K562 (cell line): ENCODE measurements around the gene CERS1. TPM values are rescaled to one million over a fixed set of nuclear protein-coding genes. Genes with fewer than 3 reads are reported as not detected.

Experiments used
- CAMTA2 ChIP-seq: fragments of 250-450 bp; sonication (Bioruptor Pico); conservative IDR thresholded peaks from 2 replicates; pipeline ENCODE4 v1.5.1; 2022
- ELF2 ChIP-seq: fragments of 250-450 bp; sonication (Bioruptor Pico); IDR thresholded peaks from 2 replicates; pipeline ENCODE4 v1.5.0; 2021; ENCODE audit warnings: mild to moderate bottlenecking
- EP300 ChIP-seq: IDR thresholded peaks from 2 replicates; pipeline ENCODE4 v1.6.1; 2012; ENCODE audit warnings: low read length, improper control_type of control experiment
- ETV1 ChIP-seq: fragments of 450-650 bp; conservative IDR thresholded peaks from 2 replicates; pipeline ENCODE4 v1.6.1; 2016; ENCODE audit warnings: missing genetic modification characterization, control low read depth, low read depth, missing compliant biosample characterization
- EZH2 ChIP-seq: IDR thresholded peaks from 2 replicates; pipeline ENCODE4 v1.6.1; 2012; ENCODE audit warnings: low read depth, mild to moderate bottlenecking, inconsistent platforms, low read length, borderline replicate concordance
- FOXA3 ChIP-seq, 2 experiments: fragments of 450-650 bp in 1 of 2; sonication (generic) in 1 of 2; formaldehyde crosslinking; IDR thresholded peaks in 1 of 2; conservative IDR thresholded peaks in 1 of 2; 2 replicates each; pipeline versions ENCODE4 v1.4.0 to v1.8.0; 2020 to 2022; ENCODE audit warnings: mild to moderate bottlenecking in 2 of 2, missing genetic modification reagents in 1 of 2
- GATAD2A ChIP-seq: fragments of 450-650 bp; IDR thresholded peaks from 2 replicates; pipeline ENCODE4 v1.6.1; 2017
- HINFP ChIP-seq: fragments of 450-650 bp; conservative IDR thresholded peaks from 2 replicates; pipeline ENCODE4 v1.6.1; 2016; ENCODE audit warnings: missing genetic modification characterization, low read depth, mild to moderate bottlenecking, control low read depth, missing compliant biosample characterization
- HMG20B ChIP-seq: fragments of 250-450 bp; sonication (Bioruptor Pico); IDR thresholded peaks from 2 replicates; pipeline ENCODE4 v1.5.0; 2021; ENCODE audit warnings: mild to moderate bottlenecking
- HNRNPH1 ChIP-seq: fragments of 200-400 bp; formaldehyde crosslinking; optimal IDR thresholded peaks from 2 replicates; pipeline ENCODE3; 2017; ENCODE audit warnings: low read depth, mild to moderate bottlenecking, low read length, moderate library complexity
- IRF1 ChIP-seq: sonication (generic); formaldehyde crosslinking; IDR thresholded peaks from 2 replicates; pipeline ENCODE4 v1.8.0; 2022; ENCODE audit warnings: missing genetic modification reagents, mild to moderate bottlenecking, borderline replicate concordance
- JUNB ChIP-seq: fragments of 450-650 bp; formaldehyde crosslinking; conservative IDR thresholded peaks from 2 replicates; pipeline ENCODE4 v1.4.0; 2020; ENCODE audit warnings: mild to moderate bottlenecking
- NCOA1 ChIP-seq: fragments of 450-650 bp; IDR thresholded peaks from 2 replicates; pipeline ENCODE4 v1.6.1; 2016; ENCODE audit warnings: low read depth
- NELFE ChIP-seq: IDR thresholded peaks from 2 replicates; pipeline ENCODE4 v1.6.1; 2011; ENCODE audit warnings: mild to moderate bottlenecking; ENCODE audit not compliant: insufficient read depth, insufficient read length
- POU5F1 ChIP-seq: fragments of 150-350 bp; IDR thresholded peaks from 2 replicates; pipeline ENCODE4 v1.6.1; 2014; ENCODE audit warnings: borderline replicate concordance, low read length, low read depth, mild to moderate bottlenecking; ENCODE audit not compliant: partially characterized antibody
- RBBP5 ChIP-seq: fragments of 200-600 bp; sonication (generic); IDR thresholded peaks from 2 replicates; pipeline ENCODE4 v1.6.1; 2012; ENCODE audit warnings: borderline replicate concordance, mild to moderate bottlenecking, low read length, control low read depth, inconsistent platforms; ENCODE audit not compliant: insufficient read depth, poor library complexity, severe bottlenecking
- RBM25 ChIP-seq: fragments of 200-400 bp; formaldehyde crosslinking; IDR thresholded peaks from 2 replicates; pipeline ENCODE4 v1.6.1; 2018; ENCODE audit warnings: low read length, low read depth, moderate library complexity; ENCODE audit not compliant: severe bottlenecking
- SMAD3 ChIP-seq: fragments of 450-650 bp; formaldehyde crosslinking; conservative IDR thresholded peaks from 2 replicates; pipeline ENCODE4 v1.4.0; 2020; ENCODE audit warnings: mild to moderate bottlenecking
- SMARCA4 ChIP-seq: fragments of 450-650 bp; IDR thresholded peaks from 2 replicates; pipeline ENCODE4 v1.6.1; 2016
- SMARCE1 ChIP-seq: fragments of 450-650 bp; IDR thresholded peaks from 2 replicates; pipeline ENCODE4 v1.7.1; 2016; ENCODE audit warnings: mild to moderate bottlenecking
- SMC3 ChIP-seq: conservative IDR thresholded peaks from 2 replicates; pipeline ENCODE4 v1.6.1; 2011; ENCODE audit warnings: low read depth, low read length, improper control_type of control experiment; ENCODE audit not compliant: insufficient read depth
- THAP12 ChIP-seq: fragments of 250-450 bp; sonication (Bioruptor Pico); IDR thresholded peaks from 2 replicates; pipeline ENCODE4 v1.9.0; 2021; ENCODE audit warnings: mild to moderate bottlenecking, inconsistent platforms
- TOE1 ChIP-seq, 2 experiments: fragments of 450-650 bp in 1 of 2; sonication (generic) in 1 of 2; formaldehyde crosslinking in 1 of 2; IDR thresholded peaks; 2 replicates each; pipeline versions ENCODE4 v1.7.1 to v1.8.0; 2016 to 2022; ENCODE audit warnings: borderline replicate concordance in 2 of 2, mild to moderate bottlenecking in 2 of 2, antibody characterized with exemption in 1 of 2, inconsistent platforms in 1 of 2, low read depth in 1 of 2, missing genetic modification reagents in 1 of 2, moderate library complexity in 1 of 2
- ZNF311 ChIP-seq: fragments of 250-450 bp; sonication (Bioruptor Pico); IDR thresholded peaks from 2 replicates; pipeline ENCODE4 v1.4.0; 2020; ENCODE audit warnings: mild to moderate bottlenecking, moderate library complexity
- ZNF75A ChIP-seq: fragments of 450-650 bp; formaldehyde crosslinking; IDR thresholded peaks from 2 replicates; pipeline ENCODE4 v1.4.0; 2020; ENCODE audit warnings: mild to moderate bottlenecking
- polyA plus RNA-seq, 8 experiments: library from polyadenylated mRNA; depleted of rRNA in 4 of 8; stranded (reverse) in 5 of 8; unstranded in 3 of 8; fragments of >200 nt; fragmentation: Nextera tagmentation in 2 of 8; fragmentation: Illumina TruSeq in 1 of 8; extraction: Ambion mirVana in 2 of 8; extraction: Trizol in 1 of 8; gene quantifications; 2 replicates each; pipeline versions ENCODE4 v1.2.1 to v1.2.3, GENCODE V29; 2011 to 2014; ENCODE audit warnings: inconsistent platforms in 1 of 8, missing spikeins in 1 of 8
- total RNA-seq, 7 experiments: library from RNA; depleted of rRNA in 6 of 7; stranded (reverse); fragments of >200 nt in 6 of 7; fragmentation: Illumina TruSeq in 2 of 7; extraction: Trizol in 2 of 7; gene quantifications; 2 replicates each; pipeline versions ENCODE4 v1.2.1 to v1.2.3, GENCODE V29; 2011 to 2021; ENCODE audit warnings: low replicate concordance in 1 of 7

Gene CERS1
- total and polyA plus RNA-seq, 9 of the 15 experiments (the other 6 are each of a cell fraction or from before 2014, with no cell fraction given): 0.33 to 1.5 (median 0.86) TPM; not detected in 2

- TF ChIP-seq JUNB (CRISPR knock-in tag) (no peak), EZH2 (no peak), HNRNPH1 (no peak), SMARCA4 (no peak), NELFE (no peak), NCOA1 (no peak), ETV1 (tag) (no peak), SMARCE1 (no peak), FOXA3 (CRISPR knock-in tag; conservative IDR thresholded peaks at IDR 0.05 in 1 of 2, IDR thresholded peaks at IDR 0.05 in 1 of 2) (no peak), RBM25 (no peak), EP300 (no peak), ZNF311 (CRISPR knock-in tag) (no peak), HINFP (tag) (0 out of 2 replicates have a peak, but pooled peaks have one; percentile 15), ELF2 (no peak), CAMTA2 (no peak), POU5F1 (no peak), IRF1 (CRISPR knock-in tag) (no peak), GATAD2A (no peak), HMG20B (no peak), THAP12 (CRISPR knock-in tag) (no peak), TOE1 (IDR thresholded peaks at IDR 0.05; ENCODE audit: borderline replicate concordance) (no peak), TOE1 (CRISPR knock-in tag; IDR thresholded peaks at IDR 0.05; ENCODE audit: borderline replicate concordance, low read depth) (no peak), RBBP5 (no peak), SMC3 (0 out of 2 replicates have a peak, but pooled peaks have one; percentile 31), ZNF75A (CRISPR knock-in tag) (no peak), SMAD3 (CRISPR knock-in tag) (no peak)
These were observed 727 bp downstream of the CERS1 start (continued) for GRCh38 chr19:18895038-18895823.
